K562 (cell line): ENCODE results near the gene NUDT22. TPM values are rescaled to one million over a fixed set of nuclear protein-coding genes. Genes with fewer than 3 reads are reported as not detected.

Experiments used
- BRD4 ChIP-seq: fragments of 200-600 bp; sonication (generic); IDR thresholded peaks from 2 replicates; pipeline ENCODE4 v1.6.1; 2017; ENCODE audit warnings: inconsistent platforms
- HLTF ChIP-seq: fragments of 450-650 bp; IDR thresholded peaks from 2 replicates; pipeline ENCODE4 v1.6.1; 2016
- KDM4B ChIP-seq, 2 experiments: fragments of 450-650 bp in 1 of 2; sonication (generic) in 1 of 2; IDR thresholded peaks; 2 replicates each; pipeline ENCODE4 v1.6.1; 2016 to 2017; ENCODE audit warnings: borderline replicate concordance in 2 of 2, antibody characterized with exemption in 1 of 2, low read depth in 1 of 2, mild to moderate bottlenecking in 1 of 2
- LCOR ChIP-seq: sonication (generic); formaldehyde crosslinking; IDR thresholded peaks from 2 replicates; pipeline ENCODE4 v1.8.0; 2022; ENCODE audit warnings: mild to moderate bottlenecking, missing genetic modification reagents
- MAFF ChIP-seq: IDR thresholded peaks from 2 replicates; pipeline ENCODE4 v1.6.1; 2012; ENCODE audit warnings: low read length, improper control_type of control experiment
- NCOA1 ChIP-seq: fragments of 450-650 bp; IDR thresholded peaks from 2 replicates; pipeline ENCODE4 v1.6.1; 2016; ENCODE audit warnings: low read depth
- NEUROD1 ChIP-seq: fragments of 150-350 bp; IDR thresholded peaks from 2 replicates; pipeline ENCODE4 v1.6.1; 2014; ENCODE audit warnings: borderline replicate concordance, low read length, low read depth; ENCODE audit not compliant: partially characterized antibody
- NFIC ChIP-seq: fragments of 450-650 bp; IDR thresholded peaks from 2 replicates; pipeline ENCODE4 v1.6.1; 2017; ENCODE audit warnings: mild to moderate bottlenecking, inconsistent platforms
- NFIX ChIP-seq: fragments of 250-450 bp; sonication (Bioruptor Pico); IDR thresholded peaks from 2 replicates; pipeline ENCODE4 v1.4.0; 2020; ENCODE audit warnings: low read depth, mild to moderate bottlenecking, moderate library complexity
- PHF20 ChIP-seq: fragments of 450-650 bp; IDR thresholded peaks from 2 replicates; pipeline ENCODE4 v1.6.1; 2018; ENCODE audit not compliant: partially characterized antibody
- PTTG1 ChIP-seq: fragments of 450-650 bp; IDR thresholded peaks from 2 replicates; pipeline ENCODE4 v1.6.1; 2016; ENCODE audit warnings: low read depth, mild to moderate bottlenecking, missing genetic modification characterization, missing compliant biosample characterization
- THRAP3 ChIP-seq: fragments of 450-650 bp; IDR thresholded peaks from 2 replicates; pipeline ENCODE4 v1.6.1; 2016; ENCODE audit warnings: mild to moderate bottlenecking, inconsistent platforms, borderline replicate concordance
- ZBTB1 ChIP-seq: sonication (generic); formaldehyde crosslinking; IDR thresholded peaks from 2 replicates; pipeline ENCODE4 v1.8.1; 2023; ENCODE audit warnings: missing genetic modification reagents, low read depth, mild to moderate bottlenecking, borderline replicate concordance
- ZNF143 ChIP-seq: sonication (generic); formaldehyde crosslinking; IDR thresholded peaks from 2 replicates; pipeline ENCODE4 v1.9.0; 2022; ENCODE audit warnings: mild to moderate bottlenecking, missing genetic modification reagents
- ZNF311 ChIP-seq: fragments of 250-450 bp; sonication (Bioruptor Pico); IDR thresholded peaks from 2 replicates; pipeline ENCODE4 v1.4.0; 2020; ENCODE audit warnings: mild to moderate bottlenecking, moderate library complexity
- polyA plus RNA-seq, 8 experiments: library from polyadenylated mRNA; depleted of rRNA in 4 of 8; stranded (reverse) in 5 of 8; unstranded in 3 of 8; fragments of >200 nt; fragmentation: Nextera tagmentation in 2 of 8; fragmentation: Illumina TruSeq in 1 of 8; extraction: Ambion mirVana in 2 of 8; extraction: Trizol in 1 of 8; gene quantifications; 2 replicates each; pipeline versions ENCODE4 v1.2.1 to v1.2.3, GENCODE V29; 2011 to 2014; ENCODE audit warnings: inconsistent platforms in 1 of 8, missing spikeins in 1 of 8
- total RNA-seq, 7 experiments: library from RNA; depleted of rRNA in 6 of 7; stranded (reverse); fragments of >200 nt in 6 of 7; fragmentation: Illumina TruSeq in 2 of 7; extraction: Trizol in 2 of 7; gene quantifications; 2 replicates each; pipeline versions ENCODE4 v1.2.1 to v1.2.3, GENCODE V29; 2011 to 2021; ENCODE audit warnings: low replicate concordance in 1 of 7
- TF ChIP-seq, protein P1 (sequence below): sonication (generic); formaldehyde crosslinking; IDR thresholded peaks from 2 replicates; pipeline ENCODE4 v1.8.0; 2022; ENCODE audit warnings: mild to moderate bottlenecking, missing genetic modification reagents
- TF ChIP-seq, protein P2 (sequence below): sonication (generic); formaldehyde crosslinking; IDR thresholded peaks from 2 replicates; pipeline ENCODE4 v1.8.0; 2023; ENCODE audit warnings: mild to moderate bottlenecking, missing genetic modification reagents
- TF ChIP-seq, protein P3 (sequence below): fragments of 450-650 bp; IDR thresholded peaks from 2 replicates; pipeline ENCODE4 v1.6.1; 2016; ENCODE audit warnings: missing biosample characterization, missing genetic modification characterization
- TF ChIP-seq, protein P4 (sequence below): fragments of 450-650 bp; formaldehyde crosslinking; IDR thresholded peaks from 2 replicates; pipeline ENCODE4 v1.4.0; 2020; ENCODE audit warnings: mild to moderate bottlenecking, mixed read lengths
- TF ChIP-seq, protein P5 (sequence below): fragments of 250-450 bp; sonication (Bioruptor Pico); IDR thresholded peaks from 2 replicates; pipeline ENCODE4 v1.8.0; 2021; ENCODE audit warnings: mild to moderate bottlenecking, moderate library complexity

NUDT22 gene
- total and polyA plus RNA-seq, 9 of the 15 experiments (the other 6 are each of a cell fraction or from before 2014, with no cell fraction given), result 6.3 to 92.6 (median 37.4) TPM

DNA sequence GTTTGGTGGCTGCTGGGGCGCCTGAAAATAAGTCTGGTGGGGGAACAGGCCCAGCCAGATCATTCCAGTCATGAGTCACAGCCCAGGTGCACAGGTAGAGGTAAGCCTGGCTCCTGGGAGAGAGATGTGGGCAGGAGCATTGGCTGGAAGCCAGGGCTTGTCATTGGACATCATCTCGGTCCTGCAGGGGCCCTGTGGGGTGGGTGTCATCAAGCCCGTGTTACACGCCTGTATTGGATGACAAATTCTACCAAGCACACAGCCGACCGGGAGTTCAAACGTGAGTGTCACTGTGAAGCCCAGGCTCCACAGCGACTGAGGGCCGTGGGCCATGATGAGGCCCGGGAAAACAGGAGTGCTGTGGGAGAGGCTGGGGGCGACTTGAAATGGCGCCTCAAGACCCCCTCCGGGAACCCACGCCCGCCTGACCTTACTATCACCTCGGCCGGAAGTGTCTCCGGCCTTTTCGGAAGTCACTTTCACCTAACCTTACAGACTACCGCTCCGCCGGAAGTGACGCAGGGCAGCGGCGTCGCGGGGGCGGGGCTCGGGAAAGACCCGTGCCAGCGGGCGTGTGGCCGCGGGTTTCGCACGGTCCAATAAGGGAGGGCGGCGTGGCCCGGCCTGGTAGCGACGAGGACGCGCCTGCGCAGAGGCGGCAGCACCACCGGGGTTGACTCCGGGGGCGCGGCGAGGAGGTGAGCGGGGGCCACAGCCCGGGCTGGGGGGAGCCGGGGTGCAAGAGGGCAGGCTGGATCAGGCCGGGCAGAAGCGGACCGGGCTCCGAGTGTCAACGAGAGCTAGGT is 14.6 kb downstream of the NUDT22 start, which contains the start of gene FKBP2 (continued):
- TF ChIP-seq NFIC, result peak; percentile 86
- peak; percentile 51; the same call in 1 of the 2 replicates for TF ChIP-seq NCOA1
- TF ChIP-seq KDM4B (IDR thresholded peaks at IDR 0.05; ENCODE audit: borderline replicate concordance in 2 of 2, low read depth in 1 of 2), result peak in 1 of 2 experiments; percentile 77; a peak in 1 of 4 replicates
- peak; percentile 67; the same call in 1 of the 2 replicates for TF ChIP-seq BRD4
- 0 out of 2 replicates have a peak, but pooled peaks have one; percentile 1 for TF ChIP-seq NFIX (CRISPR knock-in tag)
- TF ChIP-seq PHF20, result peak; percentile 52
- TF ChIP-seq, protein P1, sequence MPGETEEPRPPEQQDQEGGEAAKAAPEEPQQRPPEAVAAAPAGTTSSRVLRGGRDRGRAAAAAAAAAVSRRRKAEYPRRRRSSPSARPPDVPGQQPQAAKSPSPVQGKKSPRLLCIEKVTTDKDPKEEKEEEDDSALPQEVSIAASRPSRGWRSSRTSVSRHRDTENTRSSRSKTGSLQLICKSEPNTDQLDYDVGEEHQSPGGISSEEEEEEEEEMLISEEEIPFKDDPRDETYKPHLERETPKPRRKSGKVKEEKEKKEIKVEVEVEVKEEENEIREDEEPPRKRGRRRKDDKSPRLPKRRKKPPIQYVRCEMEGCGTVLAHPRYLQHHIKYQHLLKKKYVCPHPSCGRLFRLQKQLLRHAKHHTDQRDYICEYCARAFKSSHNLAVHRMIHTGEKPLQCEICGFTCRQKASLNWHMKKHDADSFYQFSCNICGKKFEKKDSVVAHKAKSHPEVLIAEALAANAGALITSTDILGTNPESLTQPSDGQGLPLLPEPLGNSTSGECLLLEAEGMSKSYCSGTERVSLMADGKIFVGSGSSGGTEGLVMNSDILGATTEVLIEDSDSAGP (CRISPR knock-in tag), result no peak
- TF ChIP-seq LCOR (CRISPR knock-in tag), result peak; percentile 79; the same call in 1 of the 2 replicates
- no peak for TF ChIP-seq THRAP3
- TF ChIP-seq, protein P2, sequence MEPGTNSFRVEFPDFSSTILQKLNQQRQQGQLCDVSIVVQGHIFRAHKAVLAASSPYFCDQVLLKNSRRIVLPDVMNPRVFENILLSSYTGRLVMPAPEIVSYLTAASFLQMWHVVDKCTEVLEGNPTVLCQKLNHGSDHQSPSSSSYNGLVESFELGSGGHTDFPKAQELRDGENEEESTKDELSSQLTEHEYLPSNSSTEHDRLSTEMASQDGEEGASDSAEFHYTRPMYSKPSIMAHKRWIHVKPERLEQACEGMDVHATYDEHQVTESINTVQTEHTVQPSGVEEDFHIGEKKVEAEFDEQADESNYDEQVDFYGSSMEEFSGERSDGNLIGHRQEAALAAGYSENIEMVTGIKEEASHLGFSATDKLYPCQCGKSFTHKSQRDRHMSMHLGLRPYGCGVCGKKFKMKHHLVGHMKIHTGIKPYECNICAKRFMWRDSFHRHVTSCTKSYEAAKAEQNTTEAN (CRISPR knock-in tag), result peak; percentile 49; the same call in 1 of the 2 replicates
- no peak for TF ChIP-seq ZBTB1 (CRISPR knock-in tag)
- TF ChIP-seq ZNF143, result no peak
- TF ChIP-seq PTTG1, result no peak
- no peak for TF ChIP-seq HLTF
- TF ChIP-seq ZNF311 (CRISPR knock-in tag), result no peak
- TF ChIP-seq NEUROD1, result peak; percentile 36
- TF ChIP-seq, protein P3, sequence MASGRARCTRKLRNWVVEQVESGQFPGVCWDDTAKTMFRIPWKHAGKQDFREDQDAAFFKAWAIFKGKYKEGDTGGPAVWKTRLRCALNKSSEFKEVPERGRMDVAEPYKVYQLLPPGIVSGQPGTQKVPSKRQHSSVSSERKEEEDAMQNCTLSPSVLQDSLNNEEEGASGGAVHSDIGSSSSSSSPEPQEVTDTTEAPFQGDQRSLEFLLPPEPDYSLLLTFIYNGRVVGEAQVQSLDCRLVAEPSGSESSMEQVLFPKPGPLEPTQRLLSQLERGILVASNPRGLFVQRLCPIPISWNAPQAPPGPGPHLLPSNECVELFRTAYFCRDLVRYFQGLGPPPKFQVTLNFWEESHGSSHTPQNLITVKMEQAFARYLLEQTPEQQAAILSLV (tag), result no peak
- TF ChIP-seq, protein P4, sequence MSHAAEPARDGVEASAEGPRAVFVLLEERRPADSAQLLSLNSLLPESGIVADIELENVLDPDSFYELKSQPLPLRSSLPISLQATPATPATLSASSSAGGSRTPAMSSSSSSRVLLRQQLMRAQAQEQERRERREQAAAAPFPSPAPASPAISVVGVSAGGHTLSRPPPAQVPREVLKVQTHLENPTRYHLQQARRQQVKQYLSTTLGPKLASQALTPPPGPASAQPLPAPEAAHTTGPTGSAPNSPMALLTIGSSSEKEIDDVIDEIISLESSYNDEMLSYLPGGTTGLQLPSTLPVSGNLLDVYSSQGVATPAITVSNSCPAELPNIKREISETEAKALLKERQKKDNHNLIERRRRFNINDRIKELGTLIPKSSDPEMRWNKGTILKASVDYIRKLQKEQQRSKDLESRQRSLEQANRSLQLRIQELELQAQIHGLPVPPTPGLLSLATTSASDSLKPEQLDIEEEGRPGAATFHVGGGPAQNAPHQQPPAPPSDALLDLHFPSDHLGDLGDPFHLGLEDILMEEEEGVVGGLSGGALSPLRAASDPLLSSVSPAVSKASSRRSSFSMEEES (CRISPR knock-in tag), result peak; percentile 9; the same call in 1 of the 2 replicates
- TF ChIP-seq MAFF, result no peak
- TF ChIP-seq, protein P5, sequence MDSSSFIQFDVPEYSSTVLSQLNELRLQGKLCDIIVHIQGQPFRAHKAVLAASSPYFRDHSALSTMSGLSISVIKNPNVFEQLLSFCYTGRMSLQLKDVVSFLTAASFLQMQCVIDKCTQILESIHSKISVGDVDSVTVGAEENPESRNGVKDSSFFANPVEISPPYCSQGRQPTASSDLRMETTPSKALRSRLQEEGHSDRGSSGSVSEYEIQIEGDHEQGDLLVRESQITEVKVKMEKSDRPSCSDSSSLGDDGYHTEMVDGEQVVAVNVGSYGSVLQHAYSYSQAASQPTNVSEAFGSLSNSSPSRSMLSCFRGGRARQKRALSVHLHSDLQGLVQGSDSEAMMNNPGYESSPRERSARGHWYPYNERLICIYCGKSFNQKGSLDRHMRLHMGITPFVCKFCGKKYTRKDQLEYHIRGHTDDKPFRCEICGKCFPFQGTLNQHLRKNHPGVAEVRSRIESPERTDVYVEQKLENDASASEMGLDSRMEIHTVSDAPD (CRISPR knock-in tag), result no peak
